EL (cell line): ENCODE measurements around the gene NRL.
"Not testable (repeated sequence)": the region's sequence is repeated elsewhere in the genome, so short reads cannot be mapped to it uniquely, and the experiment has no call there.

Experiments used
- DNase-seq: peaks from one replicate; pipeline ENCODE4 v3.0.0-alpha.2; 2016

NRL gene

GRCh38 chr14:24123424-24124417 lies 9.0 kb upstream of the NRL start:
- DNase-seq = no peak

DNA sequence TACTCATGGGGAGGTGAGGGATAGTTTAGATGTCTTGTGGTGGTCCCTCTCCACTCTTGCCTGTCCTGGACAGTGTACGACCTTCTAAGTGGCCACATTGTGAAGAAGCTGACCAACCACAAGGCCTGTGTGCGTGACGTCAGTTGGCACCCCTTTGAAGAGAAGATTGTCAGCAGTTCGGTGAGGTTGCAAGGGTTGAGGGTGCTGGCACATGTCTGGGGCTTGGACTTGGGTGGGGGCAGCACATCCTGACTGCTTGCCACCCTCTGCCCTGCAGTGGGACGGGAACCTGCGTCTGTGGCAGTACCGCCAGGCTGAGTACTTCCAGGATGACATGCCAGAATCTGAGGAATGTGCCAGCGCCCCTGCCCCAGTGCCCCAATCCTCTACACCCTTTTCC lies 8.1 kb upstream of the NRL start:
- no peak for DNase-seq

- no peak for DNase-seq
Observed at GRCh38 chr14:24122416-24122815, 7.7 kb upstream of the NRL start.

DNA sequence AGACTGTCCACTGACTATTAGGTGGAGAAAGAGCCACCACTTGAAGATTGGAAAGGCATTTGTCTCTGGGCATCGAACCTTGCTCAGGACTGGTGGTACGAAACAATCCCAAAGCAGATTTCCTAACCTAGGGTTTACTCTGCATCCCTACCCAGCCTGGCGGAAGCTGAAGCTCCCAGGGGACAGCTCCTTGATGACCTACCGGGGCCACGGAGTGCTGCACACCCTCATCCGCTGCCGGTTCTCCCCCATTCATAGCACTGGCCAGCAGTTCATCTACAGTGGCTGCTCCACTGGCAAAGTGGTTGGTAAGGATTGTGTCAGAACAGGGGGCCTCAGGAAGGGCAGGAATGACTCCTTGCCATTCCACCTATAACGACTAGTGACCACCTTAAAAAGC lies 6.5 kb upstream of the NRL start:
- DNase-seq = no peak

GRCh38 chr14:24119691-24120090 lies 4.9 kb upstream of the NRL start:
- no peak for DNase-seq

DNA sequence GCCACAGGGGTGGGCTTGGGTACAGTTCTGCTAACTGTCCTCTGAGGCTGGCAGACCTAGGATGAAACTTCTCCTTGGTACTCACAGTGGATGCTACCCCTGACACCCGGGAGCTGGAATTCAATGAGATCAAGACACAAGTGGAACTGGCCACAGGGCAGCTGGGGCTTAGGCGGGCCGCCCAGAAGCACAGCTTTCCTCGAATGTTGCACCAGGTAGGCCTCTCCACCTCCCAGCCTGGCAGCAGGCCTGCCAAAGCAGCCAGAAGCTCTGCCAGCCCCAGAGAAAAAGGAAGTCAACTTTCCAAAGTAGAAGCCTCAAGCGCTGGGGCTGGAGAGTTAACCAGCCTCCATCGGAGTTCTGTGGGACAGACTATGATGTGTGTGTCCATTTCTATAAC lies 2.4 kb upstream of the NRL start:
- no peak for DNase-seq

- no peak for DNase-seq
Observed at GRCh38 chr14:24116128-24116814, 1.5 kb upstream of the NRL start.

DNA sequence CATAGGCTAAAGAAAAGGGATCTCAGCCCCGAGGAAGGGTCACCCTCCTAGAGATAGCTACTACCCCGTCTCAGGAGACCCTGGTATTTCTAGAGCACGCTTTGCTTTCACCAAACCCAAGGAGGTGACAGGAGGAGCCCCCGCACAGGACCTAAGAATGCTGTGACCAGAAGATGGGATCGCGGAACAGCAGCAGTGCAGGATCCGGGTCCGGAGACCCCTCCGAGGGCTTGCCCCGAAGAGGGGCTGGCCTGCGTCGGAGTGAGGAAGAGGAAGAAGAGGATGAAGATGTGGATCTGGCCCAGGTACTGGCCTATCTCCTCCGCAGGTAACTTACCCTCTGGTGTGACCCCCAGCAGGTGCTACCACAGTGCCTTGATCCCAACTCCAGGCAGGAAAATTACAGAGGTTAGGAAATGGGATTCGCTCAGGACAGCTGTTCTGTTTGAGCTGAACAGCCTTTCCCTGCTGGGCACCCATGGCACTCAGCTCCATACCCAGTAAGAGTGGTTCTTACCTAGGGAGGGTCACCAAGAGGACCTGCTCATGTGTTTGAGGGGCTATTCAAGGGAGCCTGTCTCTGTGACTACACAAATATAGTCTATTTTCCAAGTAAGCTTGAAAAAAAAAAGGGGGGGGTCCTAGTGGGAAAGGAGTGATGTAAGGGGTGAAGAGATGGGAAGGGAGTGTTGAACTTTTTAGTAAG lies 826 bp upstream of the NRL start:
- no peak for DNase-seq

DNA sequence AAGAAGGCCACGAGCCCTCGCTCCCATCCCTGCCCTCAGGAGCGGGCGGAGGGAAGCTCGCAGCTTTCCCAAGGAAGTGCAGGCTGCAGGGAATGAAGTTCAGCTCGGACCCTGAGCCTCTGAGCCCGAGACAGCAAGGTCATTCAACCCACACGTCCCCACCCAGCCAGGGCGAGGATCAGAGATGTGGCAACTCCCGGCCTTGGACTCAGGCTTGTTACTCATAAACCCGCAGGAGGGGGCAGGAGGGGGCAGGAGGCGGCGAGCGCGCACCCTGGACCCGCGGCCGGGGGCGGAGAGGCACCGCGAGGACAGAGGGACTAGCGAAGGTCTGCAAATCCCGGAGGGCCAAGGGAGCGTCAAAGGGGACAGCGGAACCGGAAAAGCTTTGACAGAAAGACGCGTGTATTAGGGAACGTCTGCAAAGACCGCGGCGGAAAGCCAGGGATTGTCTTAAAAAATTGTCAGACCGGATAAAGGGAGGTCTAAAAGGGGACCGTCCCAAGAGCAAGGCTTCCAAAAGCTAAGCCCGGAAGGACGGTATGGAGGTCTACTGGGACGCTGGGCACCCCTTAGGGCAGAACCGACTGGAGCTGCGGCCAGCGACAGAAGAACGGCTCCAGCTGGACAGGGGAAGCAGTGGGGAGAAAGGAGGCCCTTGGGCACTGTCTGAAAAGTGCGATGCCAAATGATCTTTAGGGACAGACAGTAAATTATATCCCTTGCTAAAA lies 783 bp downstream of the NRL start:
- peak; percentile 95 for DNase-seq

DNA sequence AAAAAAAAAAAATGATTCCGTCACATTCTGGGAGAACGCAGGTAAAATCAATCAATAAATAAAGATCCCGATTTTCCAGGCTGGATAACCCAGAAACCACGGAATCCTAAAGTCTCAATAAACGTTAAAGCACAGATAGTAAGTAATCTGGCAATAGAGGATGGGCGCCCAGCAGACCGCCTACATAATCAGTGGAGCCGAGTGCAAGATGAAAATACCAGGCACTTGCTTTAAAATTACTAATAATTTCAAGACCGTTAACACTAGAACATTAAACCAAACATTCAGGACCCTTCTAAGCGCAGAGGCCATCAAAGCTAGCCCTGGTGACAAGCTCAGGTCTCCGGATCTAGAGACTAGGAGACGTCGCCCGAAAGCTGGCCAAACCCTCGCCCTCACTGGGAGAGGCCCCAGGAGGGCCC lies 1.4 kb downstream of the NRL start:
- no peak for DNase-seq

DNA sequence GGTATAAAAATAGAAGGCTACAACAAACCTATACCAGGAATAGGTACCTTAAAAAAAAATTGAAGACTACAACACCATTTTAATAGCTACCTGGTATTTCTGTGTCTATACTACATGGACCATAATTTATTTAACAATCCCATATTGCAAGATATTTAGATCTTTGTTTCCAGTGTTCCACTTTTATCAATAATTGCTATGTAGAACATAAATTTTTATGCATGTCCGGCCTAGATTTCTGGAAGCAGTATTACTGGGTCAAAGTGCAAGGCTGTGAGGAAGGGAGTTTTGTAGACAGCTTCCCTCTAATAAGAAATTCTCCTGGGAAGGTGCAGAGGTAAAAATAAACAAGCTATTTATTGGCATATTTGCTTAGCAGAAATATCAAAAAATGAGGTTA lies 4.2 kb downstream of the NRL start:
- no peak for DNase-seq

GRCh38 chr14:24110060-24110459 lies 4.7 kb downstream of the NRL start:
- no peak for DNase-seq

GRCh38 chr14:24108336-24108874 lies 6.3 kb downstream of the NRL start:
- no peak for DNase-seq

DNA sequence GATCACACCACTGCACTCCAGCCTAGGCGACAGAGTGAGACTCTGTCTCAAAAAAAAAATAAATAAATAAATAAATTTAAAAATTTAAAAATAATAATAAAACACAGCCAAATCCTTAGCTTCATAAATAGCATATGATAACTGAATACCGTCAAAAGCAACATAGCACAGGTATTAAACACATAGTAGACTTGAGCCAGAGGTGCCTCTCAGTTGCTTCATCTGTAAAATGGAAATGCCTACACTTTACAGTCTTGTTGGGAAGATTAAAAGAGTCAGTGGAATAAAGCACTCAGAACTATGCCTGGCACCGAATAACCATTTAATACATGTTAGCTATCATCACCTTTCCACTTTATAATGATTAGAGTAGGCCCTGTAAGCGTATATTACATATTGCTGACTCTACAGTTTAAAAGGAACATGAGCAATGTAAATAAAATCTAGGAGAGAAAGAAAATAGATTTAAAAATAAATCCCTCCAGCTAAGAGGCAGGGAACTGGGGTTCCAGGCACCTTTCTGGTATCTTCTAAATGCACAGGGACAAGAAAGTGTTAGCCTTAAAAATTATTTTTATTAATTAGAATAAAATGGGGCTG lies 8.0 kb downstream of the NRL start:
- DNase-seq = no peak

DNA sequence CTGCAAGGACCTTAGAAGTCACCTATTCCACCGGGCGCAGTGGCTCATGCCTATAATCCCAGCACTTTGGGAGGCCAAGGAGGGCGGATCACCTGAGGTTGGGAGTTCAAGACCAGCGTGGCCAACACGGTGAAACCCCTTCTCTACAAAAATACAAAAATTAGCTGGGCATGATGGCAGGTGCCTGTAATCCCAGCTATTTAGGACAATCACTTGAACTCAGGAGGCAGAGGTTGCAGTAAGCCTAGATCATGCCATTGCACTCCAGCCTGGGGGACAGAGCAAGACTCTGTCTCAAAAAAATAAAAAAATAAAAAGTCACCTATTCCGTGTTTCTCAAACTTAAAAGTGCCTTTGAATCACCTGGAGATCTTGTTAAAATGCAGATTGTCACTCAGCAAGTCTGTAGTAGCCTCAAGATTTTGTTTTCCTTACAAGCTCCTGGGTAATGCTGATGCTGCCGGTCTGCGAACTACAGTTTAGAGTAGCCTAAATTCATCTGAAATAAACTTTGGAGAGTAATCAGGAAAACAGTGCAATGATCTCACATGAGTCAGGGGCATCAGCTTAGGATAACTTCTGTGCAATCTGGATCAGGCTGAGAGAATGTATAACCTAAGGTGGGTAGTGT lies 9.0 kb downstream of the NRL start:
- not testable (repeated sequence) for DNase-seq

- no peak for DNase-seq
Observed at GRCh38 chr14:24103451-24103850, 11.3 kb downstream of the NRL start.

- DNase-seq = no peak
Observed at GRCh38 chr14:24102357-24103048, 12.2 kb downstream of the NRL start.

DNA sequence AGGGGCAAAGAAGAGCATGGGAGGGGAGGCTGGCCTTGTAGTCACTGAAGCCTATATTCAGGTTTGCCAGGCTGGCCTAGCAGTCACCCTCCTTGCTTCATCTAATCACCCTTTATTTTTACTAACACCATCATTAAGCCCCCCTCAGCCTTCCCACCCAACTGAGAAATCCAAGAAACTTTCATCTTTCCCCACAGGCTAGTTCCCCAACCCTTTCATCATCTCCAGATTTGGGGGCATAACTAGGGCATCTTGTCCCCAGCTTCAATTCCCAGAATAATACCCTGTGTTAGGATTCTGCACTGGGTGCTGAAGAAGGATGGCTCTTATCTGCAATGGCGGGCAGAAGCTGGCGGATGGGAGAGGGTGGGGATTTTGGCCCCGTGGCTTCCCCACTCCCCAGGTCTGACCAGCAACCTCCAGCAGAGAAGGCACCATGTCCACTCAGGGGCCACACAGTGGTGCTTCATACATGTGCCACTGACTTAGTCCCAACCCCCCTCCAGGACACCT lies 13.7 kb downstream of the NRL start:
- no peak for DNase-seq

DNA sequence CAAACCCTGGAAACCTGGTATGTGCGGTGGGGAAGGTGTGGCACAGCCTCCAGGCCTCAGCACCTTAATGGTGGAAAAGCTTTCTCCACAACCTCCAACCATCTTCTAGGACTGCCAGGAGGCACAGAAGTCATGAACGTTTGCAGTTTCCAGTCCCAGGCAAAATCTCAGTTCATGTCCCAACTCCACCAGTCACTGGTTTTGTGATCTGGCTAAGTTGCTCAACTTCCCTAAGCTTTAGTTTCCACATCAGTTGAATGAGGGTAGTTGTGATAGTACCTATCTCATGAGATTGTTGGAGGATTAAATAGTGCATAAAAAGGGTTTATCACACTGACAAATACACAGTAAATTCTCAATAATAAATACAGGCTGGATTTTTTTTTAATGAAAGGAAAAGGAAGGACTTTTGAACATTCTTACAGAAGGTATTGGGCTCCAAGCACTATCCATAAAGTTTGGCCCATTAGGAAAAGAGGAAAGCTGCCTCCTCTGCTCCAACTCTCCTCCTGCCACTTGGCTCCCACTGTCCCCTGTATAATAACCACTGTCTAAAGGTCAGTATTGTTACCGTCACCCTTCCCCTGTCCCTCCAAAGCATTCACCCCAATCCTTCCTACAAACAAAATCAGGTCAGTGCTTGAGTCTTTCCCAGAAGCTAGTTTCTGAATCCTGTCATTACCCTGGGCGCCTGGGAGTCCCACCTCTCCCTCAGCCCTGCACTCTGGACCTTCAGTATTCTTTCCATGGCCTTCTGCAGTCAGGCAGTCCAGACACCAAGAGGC lies 14.4 kb downstream of the NRL start:
- DNase-seq = no peak
